Activated CD8-positive, alpha-beta memory T cell treated with anti-CD3 and anti-CD28 coated beads, Interleukin-2, amount 10 ng/mL, durations not matched to agents 7 days and 5 days (primary cell): ENCODE results near the gene FBN3. TPM values are rescaled to one million over a fixed set of nuclear protein-coding genes. Genes with fewer than 3 reads are reported as not detected.

Source experiments
- ATAC-seq: fragments of 150-1000 bp; cut with Tn5 transposase; one replicate; pipeline ENCODE4 v1.10.0; 2021; ENCODE audit warnings: moderate library complexity
- CTCF ChIA-PET: fragments of 350-600 bp; sonication (Branson Sonifier 250); formaldehyde crosslinking; loops from one replicate; lab custom pipeline; 2021; ENCODE audit warnings: antibody characterized with exemption; lab: Charles Lee
- DNase-seq: peaks from one replicate; pipeline ENCODE4 v3.0.0-alpha.2; 2020
- H3K27ac Mint-ChIP-seq: one replicate; pipeline ENCODE4 v1.8.0; 2021; ENCODE audit warnings: mild to moderate bottlenecking, mixed read lengths
- H3K27me3 Mint-ChIP-seq: one replicate; pipeline ENCODE4 v1.8.0; 2021; ENCODE audit warnings: mixed read lengths
- H3K36me3 Mint-ChIP-seq: one replicate; pipeline ENCODE4 v1.8.0; 2021; ENCODE audit warnings: mild to moderate bottlenecking, mixed read lengths
- H3K4me1 Mint-ChIP-seq: one replicate; pipeline ENCODE4 v1.8.0; 2021; ENCODE audit warnings: mixed read lengths
- H3K4me3 Mint-ChIP-seq: one replicate; pipeline ENCODE4 v1.8.0; 2021; ENCODE audit warnings: mild to moderate bottlenecking, moderate library complexity, mixed read lengths
- H3K9me3 Mint-ChIP-seq: one replicate; pipeline ENCODE4 v1.8.0; 2022; ENCODE audit warnings: low read depth, mixed read lengths
- total RNA-seq, 2 experiments: library from RNA; stranded (reverse); gene quantifications; one replicate each; pipeline ENCODE4 v1.2.3, GENCODE V29; 2021

Gene FBN3
- total RNA-seq, 2 experiments from 2014 or later, result 0.06 TPM; not detected in 1

- H3K36me3 Mint-ChIP-seq, result no peaks in the 10 kb centered on the region
- no peak for ATAC-seq
Measured at GRCh38 chr19:8085598-8086408, 63.6 kb downstream of the FBN3 start.

GRCh38 chr19:8084152-8084551 is 65.2 kb downstream of the FBN3 start:
- DNase-seq, result no peak

More at GRCh38 chr19:8085598-8086408, 63.6 kb downstream of the FBN3 start:
- CTCF ChIA-PET, result no interaction called here
- DNase-seq, result no peak
- Mint-ChIP-seq H3K27ac (no peak overlapping the region), H3K4me1 (no peaks in the 10 kb centered on the region), H3K9me3 (no peaks in the 10 kb centered on the region), H3K4me3 (no peak overlapping the region), H3K27me3 (no peaks in the 10 kb centered on the region)

GRCh38 chr19:8083141-8083540 is 66.3 kb downstream of the FBN3 start:
- CTCF ChIA-PET, result no interaction called here
- DNase-seq (no peak), ATAC-seq (no peak)
- H3K4me3 Mint-ChIP-seq, result no peak overlapping the region
- H3K4me1 Mint-ChIP-seq, result no peaks in the 10 kb centered on the region
- no peak overlapping the region for H3K27ac Mint-ChIP-seq
- H3K36me3 Mint-ChIP-seq, result no peaks in the 10 kb centered on the region
- H3K27me3 Mint-ChIP-seq, result no peaks in the 10 kb centered on the region
- no peaks in the 10 kb centered on the region for H3K9me3 Mint-ChIP-seq

More at GRCh38 chr19:8084152-8084551, 65.2 kb downstream of the FBN3 start:
- Mint-ChIP-seq H3K27ac (no peak overlapping the region), H3K4me3 (no peak overlapping the region), H3K36me3 (no peaks in the 10 kb centered on the region), H3K9me3 (no peaks in the 10 kb centered on the region), H3K4me1 (no peaks in the 10 kb centered on the region), H3K27me3 (no peaks in the 10 kb centered on the region)
- no peak for ATAC-seq
- CTCF ChIA-PET, result interaction anchor here (0.6 kb wide), 1 partner anchor 41 kb away, joined by 4 read pairs; no protein-coding TSS in a partner anchor

GRCh38 chr19:8081569-8082550 is 67.5 kb downstream of the FBN3 start:
- DNase-seq, result no peak
- CTCF ChIA-PET, result no interaction called here
- Mint-ChIP-seq H3K9me3 (no peaks in the 10 kb centered on the region), H3K4me1 (no peaks in the 10 kb centered on the region), H3K4me3 (no peak overlapping the region), H3K27ac (no peak overlapping the region), H3K36me3 (no peaks in the 10 kb centered on the region), H3K27me3 (no peaks in the 10 kb centered on the region)
- ATAC-seq, result no peak

- H3K36me3 Mint-ChIP-seq, result no peaks in the 10 kb centered on the region
- no peaks in the 10 kb centered on the region for H3K27me3 Mint-ChIP-seq
- DNase-seq (no peak), ATAC-seq (no peak)
- no peaks in the 10 kb centered on the region for H3K9me3 Mint-ChIP-seq
- no peak overlapping the region for H3K27ac Mint-ChIP-seq
- CTCF ChIA-PET, result interaction anchor here (0.6 kb wide), 1 partner anchor 96 kb away, joined by 3 read pairs; no protein-coding TSS in a partner anchor
- no peak overlapping the region for H3K4me3 Mint-ChIP-seq
- no peaks in the 10 kb centered on the region for H3K4me1 Mint-ChIP-seq
Measured at GRCh38 chr19:8080832-8081231, 68.6 kb downstream of the FBN3 start.

- ATAC-seq (no peak), DNase-seq (no peak)
- CTCF ChIA-PET, result no interaction called here
- H3K4me3 Mint-ChIP-seq, result no peak overlapping the region
- H3K9me3 Mint-ChIP-seq, result no peaks in the 10 kb centered on the region
- no peaks in the 10 kb centered on the region for H3K27me3 Mint-ChIP-seq
- no peaks in the 10 kb centered on the region for H3K36me3 Mint-ChIP-seq
- no peak overlapping the region for H3K27ac Mint-ChIP-seq
- H3K4me1 Mint-ChIP-seq, result no peaks in the 10 kb centered on the region
Measured at GRCh38 chr19:8079988-8080387, 69.4 kb downstream of the FBN3 start.

GRCh38 chr19:8075158-8076074 is 74.0 kb downstream of the FBN3 start:
- H3K4me3 Mint-ChIP-seq, result no peak overlapping the region

GRCh38 chr19:8074501-8074900 is 74.9 kb downstream of the FBN3 start:
- ATAC-seq, result no peak
- CTCF ChIA-PET, result no interaction called here
- Mint-ChIP-seq H3K4me3 (no peak overlapping the region), H3K9me3 (peaks cover 12% of the 10 kb centered on the region), H3K27me3 (no peaks in the 10 kb centered on the region), H3K27ac (no peak overlapping the region), H3K36me3 (no peaks in the 10 kb centered on the region), H3K4me1 (peaks cover 14% of the 10 kb centered on the region)
- no peak for DNase-seq

More at GRCh38 chr19:8075158-8076074, 74.0 kb downstream of the FBN3 start:
- ATAC-seq (no peak), DNase-seq (no peak)
- Mint-ChIP-seq H3K9me3 (peaks cover 9% of the 10 kb centered on the region), H3K27me3 (no peaks in the 10 kb centered on the region), H3K27ac (no peak overlapping the region), H3K4me1 (peaks cover 14% of the 10 kb centered on the region), H3K36me3 (no peaks in the 10 kb centered on the region)
- CTCF ChIA-PET, result no interaction called here

GRCh38 chr19:8071912-8072311 is 77.5 kb downstream of the FBN3 start:
- H3K27ac Mint-ChIP-seq, result no peak overlapping the region
- H3K9me3 Mint-ChIP-seq, result peaks cover 17% of the 10 kb centered on the region
- CTCF ChIA-PET, result no interaction called here
- peaks cover 14% of the 10 kb centered on the region for H3K4me1 Mint-ChIP-seq
- no peaks in the 10 kb centered on the region for H3K27me3 Mint-ChIP-seq
- ATAC-seq (no peak), DNase-seq (no peak)
- no peak overlapping the region for H3K4me3 Mint-ChIP-seq
- H3K36me3 Mint-ChIP-seq, result no peaks in the 10 kb centered on the region

- Mint-ChIP-seq H3K27me3 (no peaks in the 10 kb centered on the region), H3K9me3 (peaks cover 14% of the 10 kb centered on the region), H3K36me3 (no peaks in the 10 kb centered on the region), H3K27ac (no peak overlapping the region), H3K4me1 (peaks cover 20% of the 10 kb centered on the region), H3K4me3 (no peak overlapping the region)
- no peak for DNase-seq
- ATAC-seq, result no peak
- CTCF ChIA-PET, result interaction anchor here (0.6 to 1.5 kb wide), 5 partner anchors 12 to 660 kb away, joined by 3 to 4 read pairs (median 3); no protein-coding TSS in a partner anchor
Measured at GRCh38 chr19:8069096-8069973, 80.1 kb downstream of the FBN3 start.

- ATAC-seq, result no peak
- Mint-ChIP-seq H3K4me1 (peaks cover 7% of the 10 kb centered on the region), H3K9me3 (peaks cover 9% of the 10 kb centered on the region), H3K4me3 (no peak overlapping the region), H3K36me3 (no peaks in the 10 kb centered on the region), H3K27ac (no peak overlapping the region), H3K27me3 (no peaks in the 10 kb centered on the region)
- DNase-seq, result no peak
- CTCF ChIA-PET, result interaction anchor here (1.5 kb wide), 1 partner anchor 8 kb away, joined by 3 read pairs; no protein-coding TSS in a partner anchor
Measured at GRCh38 chr19:8065875-8066261, 83.5 kb downstream of the FBN3 start.
